HG03558 (cell line): ENCODE measurements around the gene TRIM41.
A peak's percentile ranks its signal among the peaks of the same experiment; 100 is the strongest.

Experiments
- ATAC-seq: cut with Tn5 transposase; IDR thresholded peaks from one replicate; pipeline ENCODE4 v1.9.1; 2021; ENCODE audit warnings: moderate number of reproducible peaks; ENCODE audit not compliant: unreplicated experiment; ENCODE audit errors: extremely low read depth

The TRIM41 gene

DNA sequence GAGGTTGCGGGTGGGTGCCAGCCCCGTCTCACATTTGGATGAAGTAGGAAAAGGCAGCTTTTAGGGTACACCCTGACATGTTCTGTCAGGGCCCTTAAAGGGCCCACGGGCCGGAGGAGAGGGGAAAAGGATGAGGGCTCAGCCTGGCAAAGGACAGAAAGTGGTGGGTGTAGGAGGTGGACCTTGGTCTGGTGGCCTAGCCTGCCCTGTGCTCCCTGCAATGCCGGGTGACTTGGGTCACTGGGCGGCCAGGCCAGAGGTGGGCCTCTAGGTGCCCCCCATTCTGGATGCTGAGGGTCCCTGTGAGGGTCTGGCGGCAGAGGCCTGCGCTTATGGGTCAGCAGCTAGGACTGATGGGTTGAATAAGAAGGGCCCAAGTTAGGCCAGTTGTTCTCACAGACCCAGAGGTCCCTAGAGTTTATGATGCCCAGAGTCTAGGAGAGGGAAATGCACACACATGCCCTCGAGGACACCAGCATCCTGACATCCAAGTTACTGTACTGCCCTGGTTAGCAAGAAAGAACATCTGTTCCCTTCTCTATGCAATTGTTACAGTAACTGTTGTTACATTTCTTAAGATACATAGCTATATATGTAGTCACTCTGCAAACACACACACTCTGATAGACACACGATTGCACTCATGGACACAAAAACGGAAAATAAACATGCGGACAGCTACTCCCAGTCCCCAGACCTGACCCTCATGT is 30.6 kb upstream of the TRIM41 start:
- no peak for ATAC-seq

DNA sequence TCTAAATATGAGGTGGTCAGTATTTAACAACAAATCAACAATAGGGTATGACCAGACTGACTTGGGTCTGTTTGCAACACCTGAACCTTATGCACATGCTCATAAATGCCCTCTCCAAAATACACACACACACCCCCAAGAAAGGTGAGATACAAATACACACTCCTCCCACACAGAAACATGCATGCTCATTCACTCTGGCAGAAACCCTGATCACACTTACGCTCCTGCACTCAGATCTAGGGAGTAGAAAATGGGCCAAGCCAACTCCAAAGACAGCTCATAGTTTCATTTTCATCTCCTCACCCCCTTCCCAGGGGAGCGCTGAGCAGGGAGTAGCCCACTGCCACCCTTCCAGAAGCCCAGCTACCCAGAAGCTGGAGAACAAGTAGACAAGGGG is 29.4 kb upstream of the TRIM41 start:
- no peak for ATAC-seq

DNA sequence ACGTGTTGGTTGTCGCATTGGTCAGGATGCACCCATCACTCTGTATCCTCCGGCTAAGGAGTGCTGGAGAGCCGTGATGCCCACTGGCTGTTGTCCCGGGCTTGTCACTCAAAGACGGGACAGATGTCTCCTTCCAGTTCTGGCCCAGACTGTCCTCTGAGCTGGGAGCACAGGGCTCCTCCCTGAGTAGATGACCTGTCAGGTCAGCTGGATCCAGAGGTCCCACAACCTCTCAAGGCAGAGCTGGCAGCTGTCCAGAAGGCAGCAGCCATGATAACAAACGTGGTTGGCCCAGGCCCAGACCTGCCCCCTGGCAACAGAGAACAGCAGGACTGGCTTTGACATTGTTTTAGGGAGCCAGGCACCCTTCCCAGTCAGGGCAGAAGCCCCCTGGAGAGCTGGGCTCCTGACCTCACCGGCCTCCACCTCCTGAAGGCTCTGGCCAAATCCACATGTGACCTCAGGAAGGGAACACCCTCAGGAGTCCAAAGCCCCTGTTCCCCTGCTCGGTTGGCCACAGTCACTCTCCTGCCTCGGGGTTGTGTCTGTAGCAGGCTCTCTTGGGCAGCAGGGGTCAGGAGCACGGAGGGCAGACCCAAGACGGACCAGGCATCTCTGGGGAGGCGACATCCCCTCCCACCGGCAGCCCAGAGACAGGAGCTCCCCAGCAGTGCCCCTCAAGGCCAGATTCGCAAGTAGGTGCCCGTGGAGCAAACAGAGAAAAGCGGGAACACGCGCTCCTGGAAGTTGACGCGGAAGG is 28.4 kb upstream of the TRIM41 start:
- no peak for ATAC-seq

DNA sequence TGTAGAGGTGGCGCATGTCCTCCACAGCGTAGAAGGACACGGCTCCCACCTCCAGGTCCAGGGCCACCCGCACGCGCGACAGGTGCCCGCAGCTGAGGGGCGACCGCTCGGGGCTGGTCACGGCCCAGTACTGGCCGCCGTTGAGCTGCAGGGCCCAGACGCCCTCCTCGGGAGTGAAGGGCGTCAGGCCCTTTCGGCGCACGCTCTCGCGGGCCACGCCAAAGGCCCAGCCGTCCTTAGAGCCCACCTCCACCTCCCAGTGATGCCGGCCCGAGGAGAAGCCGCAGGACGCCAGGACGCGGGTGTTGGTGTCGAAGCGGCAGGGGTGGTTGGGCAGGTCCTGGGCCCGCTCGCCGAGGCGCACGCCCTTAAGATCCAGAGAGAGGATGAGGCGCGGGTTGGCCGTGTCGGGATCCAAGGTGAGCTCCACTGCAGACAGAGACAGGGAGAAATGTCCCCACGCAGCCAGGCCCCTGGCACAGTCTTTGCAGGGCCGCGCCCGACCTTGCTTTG is 27.8 kb upstream of the TRIM41 start:
- no peak for ATAC-seq

DNA sequence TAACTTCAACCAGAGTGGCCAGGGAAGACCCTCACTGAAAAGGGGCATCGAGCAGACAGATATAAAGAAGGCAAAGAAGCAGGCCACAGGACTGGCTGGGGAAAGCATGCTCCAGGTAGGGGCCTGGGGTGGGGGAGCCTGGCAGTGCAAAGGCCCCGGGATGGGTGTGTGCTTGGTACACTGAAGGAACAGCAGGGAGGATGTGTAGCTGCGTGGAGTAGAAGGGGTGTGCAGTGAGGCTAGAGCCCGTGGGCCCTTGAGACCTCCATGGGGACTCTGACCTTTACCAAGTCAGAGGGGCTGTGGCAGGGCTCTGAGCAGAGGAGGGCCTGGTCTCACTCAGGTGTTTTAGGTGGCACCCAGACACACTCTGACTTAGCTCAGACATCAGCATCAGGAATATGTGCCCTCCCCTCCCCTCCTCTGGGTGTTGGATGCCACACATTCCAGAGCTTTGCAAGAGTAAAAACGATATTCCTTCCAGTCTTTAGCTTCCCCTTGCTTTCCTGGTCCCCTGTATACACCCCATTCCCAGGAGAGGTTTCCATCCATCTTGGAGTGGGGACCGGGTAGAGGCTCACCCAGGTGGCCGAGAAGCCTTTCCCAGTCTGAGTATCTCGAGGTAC is 25.6 kb upstream of the TRIM41 start:
- ATAC-seq, result no peak

DNA sequence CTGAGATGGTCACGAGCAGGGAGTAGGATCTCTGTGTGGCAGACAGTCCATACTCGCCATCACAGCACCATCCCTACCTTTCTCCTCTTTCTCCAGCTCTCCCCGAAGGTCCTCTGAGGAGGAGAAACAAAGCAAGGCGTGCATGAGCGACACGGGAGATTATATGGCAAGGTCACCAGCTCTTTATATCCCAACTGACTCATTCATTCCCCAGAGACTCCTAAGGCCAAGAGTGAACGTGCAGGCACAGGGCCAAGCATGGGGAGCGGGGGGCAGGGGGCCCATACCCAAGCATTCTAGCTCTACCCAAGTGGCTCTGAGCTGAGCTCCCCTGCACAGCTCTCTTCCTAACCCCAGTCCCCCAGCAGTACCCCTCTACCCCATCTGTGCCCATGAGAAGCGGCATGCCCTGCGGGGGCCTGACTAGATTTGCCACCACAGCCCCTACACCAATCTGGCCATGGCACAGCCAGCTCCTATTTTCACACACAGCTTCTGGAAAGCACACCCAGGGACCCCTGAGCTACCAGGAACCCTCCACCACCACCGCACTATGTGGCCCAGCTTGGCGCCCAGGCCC is 24.9 kb upstream of the TRIM41 start:
- no peak for ATAC-seq

DNA sequence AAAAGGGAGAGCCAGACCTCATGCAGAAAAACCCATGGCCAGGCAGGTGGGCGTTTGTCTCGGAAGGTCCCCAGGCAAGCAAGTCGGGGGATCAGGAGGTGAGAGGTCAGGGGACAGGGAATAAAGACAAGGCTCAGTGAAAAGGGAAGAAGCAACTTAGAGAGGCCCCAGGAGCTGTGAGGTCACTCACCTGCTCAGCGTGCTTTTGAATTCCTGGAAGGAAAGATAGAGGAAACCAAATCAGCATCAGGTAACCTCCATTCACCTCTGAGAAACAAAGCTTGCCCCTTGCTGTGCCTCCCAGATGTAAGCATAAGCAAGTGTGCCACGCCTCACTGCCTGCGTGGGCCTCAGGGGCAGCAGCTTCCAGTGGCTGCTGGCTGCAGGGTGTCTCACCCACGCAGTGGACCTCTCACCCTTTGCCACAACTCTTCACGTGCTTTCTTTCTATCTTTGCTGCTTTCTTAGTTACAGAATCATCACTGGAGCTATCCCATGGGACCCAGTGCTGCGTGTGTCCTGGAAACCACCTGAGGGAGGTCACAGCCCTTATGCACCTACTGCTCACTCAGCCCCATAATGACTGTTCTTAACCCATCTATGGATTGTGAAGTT is 24.1 kb upstream of the TRIM41 start:
- ATAC-seq, result peak; percentile 63

DNA sequence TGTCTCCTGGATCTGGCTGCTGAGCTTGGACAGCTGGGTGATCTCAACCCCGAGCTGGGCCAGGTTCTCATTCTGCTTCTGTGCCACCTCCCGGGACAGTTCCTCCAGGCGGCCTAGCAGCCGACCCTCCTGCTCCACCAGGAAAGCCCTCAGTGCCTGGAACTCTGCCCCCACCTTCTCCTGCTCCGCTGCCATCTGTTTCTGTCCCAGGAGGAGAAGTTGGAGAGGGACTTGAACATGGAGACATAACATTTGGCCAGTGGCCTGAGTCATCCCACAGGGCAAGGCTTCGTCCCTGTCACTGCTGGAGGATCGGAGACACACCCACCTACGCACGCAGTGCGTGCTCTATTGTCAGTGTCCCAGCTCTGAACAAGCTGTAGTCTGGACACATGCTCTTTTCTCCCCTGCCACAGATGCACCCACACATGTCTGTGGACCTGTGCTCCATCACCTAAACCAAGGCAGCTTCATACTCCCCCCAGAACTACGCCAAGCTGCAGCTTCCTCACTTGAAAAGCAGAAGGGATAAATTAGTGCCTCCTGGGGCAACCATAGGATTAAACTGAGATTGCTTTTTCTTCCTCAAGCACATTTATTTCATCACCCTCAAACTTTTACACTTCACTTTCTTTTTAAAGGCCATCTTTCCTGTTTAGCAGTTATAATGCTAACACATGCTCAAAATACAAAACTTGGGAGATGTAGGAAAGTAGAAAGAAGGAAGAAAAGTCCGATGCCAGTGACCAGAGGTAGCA is 23.0 kb upstream of the TRIM41 start:
- ATAC-seq, result no peak

DNA sequence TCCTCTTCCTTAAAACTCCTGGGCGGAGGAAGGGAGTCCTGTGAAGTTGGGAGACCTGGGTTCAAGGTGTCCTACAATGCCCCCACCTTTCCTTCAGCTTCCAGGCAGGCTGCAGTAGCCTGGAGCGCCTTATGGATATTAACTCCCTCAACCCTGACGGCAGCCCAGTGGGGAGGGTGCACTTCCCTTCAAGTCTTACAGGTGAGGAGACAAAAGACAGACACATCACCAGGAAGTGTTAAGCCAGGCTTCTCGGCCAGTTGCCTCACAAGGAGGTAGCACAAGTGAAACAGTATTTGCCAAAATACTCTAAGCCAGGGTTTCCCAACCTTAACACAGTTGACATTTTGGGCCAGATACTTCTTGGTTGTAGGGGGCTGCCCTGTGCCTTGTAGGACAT is 22.3 kb upstream of the TRIM41 start:
- no peak for ATAC-seq

DNA sequence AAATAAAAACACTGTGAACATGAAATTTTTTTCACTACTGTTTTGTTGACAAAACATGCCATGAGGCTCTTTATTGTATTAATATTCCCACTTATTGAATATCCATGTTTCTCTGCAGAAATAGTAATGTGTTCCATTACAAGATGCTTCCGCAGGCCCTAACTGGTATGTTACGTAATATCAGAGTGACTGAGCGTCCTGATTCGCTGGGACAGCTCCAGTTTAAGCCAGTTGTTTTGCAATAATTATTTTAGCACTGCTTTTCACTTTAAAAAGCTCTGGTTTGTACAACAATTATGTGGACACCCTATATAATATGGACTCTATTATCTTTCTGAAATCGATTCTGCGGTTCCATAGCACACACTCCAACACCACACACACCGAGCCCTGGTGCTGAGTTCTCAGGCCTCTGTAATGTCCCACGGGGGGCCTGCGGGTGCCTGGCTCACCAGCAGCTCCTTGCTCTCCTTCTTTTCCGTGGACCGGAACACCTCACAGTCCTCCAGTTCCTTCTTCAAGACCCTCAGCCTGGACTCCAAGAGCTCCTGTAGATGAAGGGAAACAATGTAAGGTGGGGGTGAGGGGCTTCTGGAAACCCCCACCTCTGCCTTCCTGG is 19.9 kb upstream of the TRIM41 start:
- ATAC-seq, result no peak

DNA sequence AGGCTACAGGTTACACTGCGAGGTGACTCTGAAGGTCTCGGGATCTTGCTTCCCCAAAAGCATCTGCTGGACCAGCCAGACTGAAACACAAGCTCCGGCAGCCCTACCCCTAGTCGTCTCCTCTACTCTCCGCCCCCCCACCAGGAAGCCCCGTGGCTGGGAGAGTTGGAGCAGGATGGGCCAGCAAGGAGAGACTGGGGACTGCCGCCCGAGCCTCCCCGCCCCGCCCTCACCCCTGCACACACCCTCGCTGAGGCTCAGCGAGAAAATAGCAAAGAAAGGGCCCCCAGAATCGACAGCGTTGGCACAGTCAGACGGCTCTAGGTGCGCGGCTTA is 19.3 kb upstream of the TRIM41 start:
- no peak for ATAC-seq

DNA sequence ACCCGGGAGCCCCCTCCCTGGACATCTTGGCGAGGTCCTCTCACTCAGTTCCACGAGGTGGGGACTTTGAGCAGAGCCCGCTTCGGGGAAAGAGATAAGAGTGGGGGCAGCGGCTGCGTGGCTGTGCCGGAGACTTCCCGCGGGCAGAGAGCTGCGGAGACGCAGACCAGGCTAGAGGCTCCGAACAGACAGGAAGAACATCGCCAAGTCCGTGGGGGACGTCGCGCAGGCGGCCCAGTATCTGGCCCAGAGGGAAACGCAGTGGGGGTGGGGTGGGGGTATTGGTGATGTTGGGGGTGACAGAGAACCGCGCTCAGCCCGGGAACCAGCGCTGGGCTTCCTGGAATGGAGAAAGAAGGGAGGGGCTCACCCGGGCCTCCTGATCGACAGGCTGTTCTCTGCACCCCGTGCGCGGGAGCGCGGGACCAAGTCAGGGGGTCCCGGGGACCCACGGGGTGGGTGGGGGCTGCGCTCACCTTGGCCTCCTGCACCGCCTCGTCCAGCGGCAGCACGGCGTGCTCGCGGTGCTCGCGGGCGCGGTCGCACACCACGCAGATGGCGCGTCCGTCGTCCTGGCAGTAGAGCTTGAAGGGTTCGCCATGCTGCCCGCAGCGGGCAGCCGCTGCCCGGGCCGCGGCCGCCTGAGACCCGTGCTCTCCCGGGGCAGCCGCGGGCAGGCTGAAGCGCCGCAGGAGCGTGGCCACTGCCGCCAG is 18.8 kb upstream of the TRIM41 start:
- ATAC-seq, result no peak

DNA sequence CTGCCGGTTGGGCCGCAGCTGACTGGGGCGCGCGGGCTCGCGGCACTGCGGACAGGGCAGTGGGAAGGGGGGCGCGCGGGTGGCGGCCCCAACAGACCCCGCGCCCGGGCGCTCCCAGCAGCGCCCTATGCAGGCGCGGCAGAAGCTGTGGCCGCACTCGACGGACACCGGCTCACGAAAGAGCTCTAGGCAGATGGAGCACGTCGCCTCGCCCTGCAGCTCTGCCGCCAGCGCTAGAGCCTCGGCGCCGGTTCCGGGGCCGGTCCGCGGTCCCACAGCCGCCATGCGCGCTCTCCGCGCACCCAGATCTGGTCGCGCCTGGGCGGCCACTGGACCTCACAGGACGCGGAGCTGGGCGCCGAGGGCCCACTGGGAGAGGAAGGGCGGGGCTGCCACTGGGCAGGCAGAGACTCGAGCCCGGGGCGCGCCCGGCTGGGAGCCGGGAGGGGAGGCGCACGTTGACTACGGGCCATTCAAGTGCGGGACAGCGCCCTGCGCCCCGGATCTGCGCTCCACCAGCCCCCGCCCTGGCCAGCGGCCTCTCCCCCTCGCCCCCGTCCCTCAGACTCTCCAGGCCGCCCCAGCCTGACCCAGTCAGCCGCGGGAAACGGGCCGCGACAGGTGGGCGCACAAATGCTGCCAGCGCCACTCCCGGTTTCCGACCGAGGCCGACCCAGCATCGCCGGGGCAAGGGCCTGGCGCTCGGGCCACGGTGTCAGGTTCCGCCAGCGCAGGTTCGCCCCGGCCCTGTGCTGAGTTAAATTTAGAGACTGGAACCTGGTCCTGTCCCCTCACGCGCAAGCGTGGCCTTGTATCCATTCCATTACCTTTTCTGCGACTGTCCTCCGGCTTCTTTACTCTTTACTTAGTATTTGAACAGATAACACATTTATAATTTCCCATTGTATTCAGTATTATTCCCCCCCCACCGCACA is 18.0 kb upstream of the TRIM41 start, which contains the start of gene TRIM7:
Gene TRIM7 (minus strand): TSS at position 371 of the 935 bp plus-strand sequence. CDS start 86 bp downstream, at position 285.
- no peak for ATAC-seq

DNA sequence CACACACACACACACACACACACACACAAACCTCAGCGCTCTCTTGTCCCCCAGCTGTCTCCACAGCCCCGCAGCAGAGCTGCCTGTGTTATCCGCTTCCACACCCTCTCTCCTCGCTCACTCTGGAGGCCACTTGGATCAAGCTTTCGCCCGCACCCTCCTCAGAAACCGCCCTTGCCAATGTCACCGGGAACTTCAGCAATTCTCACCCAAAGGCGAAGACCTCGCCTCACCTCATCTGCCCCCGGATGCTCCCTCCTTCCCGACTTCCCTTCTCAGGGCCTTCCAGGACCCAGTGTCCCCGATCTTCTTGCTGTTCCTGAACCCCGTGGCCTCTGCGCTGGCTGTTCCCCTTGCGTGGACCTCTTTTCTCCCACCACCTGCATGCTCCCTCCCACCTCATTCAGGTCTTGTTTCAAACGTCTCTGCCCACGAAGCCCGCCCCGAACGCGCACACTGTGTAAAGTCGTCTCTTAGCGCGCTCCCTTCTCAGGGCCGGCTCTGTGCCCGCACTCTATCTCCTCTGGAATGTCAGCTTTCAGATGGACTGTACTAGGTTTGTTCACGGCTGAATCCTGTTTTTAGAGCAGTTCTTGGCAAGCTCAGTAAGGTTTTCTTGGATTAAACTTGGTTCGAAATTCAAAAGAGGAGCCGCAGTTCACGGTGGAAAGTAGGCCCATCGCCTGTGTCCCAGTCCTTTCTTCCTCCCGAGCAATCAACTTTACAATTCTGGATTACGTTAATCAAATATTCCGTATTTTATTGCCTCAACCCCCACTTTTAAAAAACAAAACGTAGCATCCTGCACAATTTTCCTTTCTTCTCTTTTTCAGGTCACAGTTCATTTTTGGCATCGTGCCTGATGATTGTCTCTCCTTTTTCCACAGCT is 17.1 kb upstream of the TRIM41 start:
- ATAC-seq, result no peak

DNA sequence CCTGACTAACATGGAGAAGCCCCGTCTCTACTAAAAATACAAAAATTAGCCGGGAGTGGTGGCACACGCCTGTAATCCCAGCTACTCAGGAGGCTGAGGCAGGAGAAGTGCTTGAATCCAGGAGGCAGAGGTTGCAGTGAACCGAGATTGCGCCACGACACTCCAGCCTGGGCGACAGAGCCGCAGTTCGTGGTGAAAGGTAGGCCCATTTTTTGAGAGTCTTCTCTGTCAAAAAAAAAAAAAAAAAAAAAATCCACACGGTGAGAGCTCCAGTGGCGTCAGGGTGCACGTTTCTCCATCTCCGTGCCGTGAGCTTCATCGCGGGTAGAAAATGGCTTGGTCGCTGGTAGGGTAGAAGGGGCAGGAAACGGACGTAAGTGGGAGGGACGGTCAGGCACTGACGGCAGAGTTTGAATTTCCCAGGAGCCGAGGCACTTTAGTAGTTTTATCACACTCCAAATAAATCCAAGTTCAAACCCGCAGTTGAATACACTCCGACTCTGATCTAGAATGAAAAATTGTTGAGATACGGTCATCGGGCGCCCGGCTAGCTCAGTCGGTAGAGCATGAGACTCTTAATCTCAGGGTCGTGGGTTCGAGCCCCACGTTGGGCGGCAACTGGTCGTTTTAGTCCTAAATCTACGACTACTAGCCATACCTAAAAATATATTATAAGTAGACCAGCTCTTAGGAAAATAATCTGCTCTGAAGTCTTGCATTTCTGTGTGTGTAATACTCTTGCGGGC is 15.7 kb upstream of the TRIM41 start:
- ATAC-seq, result peak; percentile 33

DNA sequence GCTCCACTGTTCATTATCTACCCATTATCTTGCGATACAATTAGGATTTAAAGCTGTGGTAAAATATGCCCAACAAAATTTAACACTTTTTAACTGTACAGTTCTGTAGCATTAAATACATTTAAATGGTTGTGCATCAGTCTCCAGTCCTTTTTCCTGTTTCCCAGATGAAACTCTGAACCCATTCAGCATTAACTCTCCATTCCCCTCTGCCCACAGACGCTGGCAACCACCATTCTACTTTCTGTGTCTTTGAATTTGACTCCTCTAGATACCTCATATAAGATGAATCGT is 15.2 kb upstream of the TRIM41 start:
- no peak for ATAC-seq
